ENCODE measurements around the gene MALSU1.
A peak's percentile ranks its signal among the peaks of the same experiment; 100 is the strongest.

The MALSU1 gene

GRCh38 chr7:23298885-23299769, at the start of gene MALSU1:
TSS of gene MALSU1 (plus strand) at chr7:23299339. CDS start at chr7:23299353, 14 bp downstream.
- peak; percentile 91 to 98 for DNase-seq

GRCh38 chr7:23249486-23249885, 49.7 kb upstream of the MALSU1 start:
- no peak for DNase-seq

GRCh38 chr7:23254051-23254681, 45.0 kb upstream of the MALSU1 start:
- DNase-seq: no peak

- no peak for DNase-seq
Observed at GRCh38 chr7:23256731-23257130, 42.4 kb upstream of the MALSU1 start.

GRCh38 chr7:23260371-23260770, 38.8 kb upstream of the MALSU1 start:
- DNase-seq: no peak

DNA sequence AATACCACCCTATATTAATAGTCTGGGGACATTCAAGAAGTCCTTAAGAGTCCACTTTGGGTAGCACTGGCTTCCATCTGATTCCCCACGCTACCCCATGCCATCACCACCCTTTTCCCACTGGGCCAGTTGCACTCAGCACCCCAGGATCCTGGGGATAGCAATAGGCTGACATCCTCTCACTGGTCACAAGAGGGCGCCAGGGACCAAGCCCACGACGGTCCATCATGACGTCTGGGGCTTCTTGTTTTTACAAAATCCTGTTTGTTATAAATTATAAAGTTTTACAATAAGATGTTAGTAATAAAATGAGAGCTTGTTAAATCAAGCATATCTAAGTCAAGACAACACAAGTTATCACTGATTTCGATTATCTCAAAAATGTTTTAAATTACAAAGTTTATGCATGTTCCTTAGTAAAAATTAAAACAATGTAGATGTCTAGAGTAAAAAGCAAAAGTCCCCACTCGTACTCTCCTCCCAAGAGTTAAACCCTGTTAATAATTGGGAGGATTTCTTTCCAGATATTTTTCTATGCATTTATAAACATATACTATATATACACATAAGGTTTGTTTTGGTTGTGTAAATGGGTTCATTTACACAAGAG, 37.2 kb upstream of the MALSU1 start:
- DNase-seq: peak; percentile 7 to 68

DNA sequence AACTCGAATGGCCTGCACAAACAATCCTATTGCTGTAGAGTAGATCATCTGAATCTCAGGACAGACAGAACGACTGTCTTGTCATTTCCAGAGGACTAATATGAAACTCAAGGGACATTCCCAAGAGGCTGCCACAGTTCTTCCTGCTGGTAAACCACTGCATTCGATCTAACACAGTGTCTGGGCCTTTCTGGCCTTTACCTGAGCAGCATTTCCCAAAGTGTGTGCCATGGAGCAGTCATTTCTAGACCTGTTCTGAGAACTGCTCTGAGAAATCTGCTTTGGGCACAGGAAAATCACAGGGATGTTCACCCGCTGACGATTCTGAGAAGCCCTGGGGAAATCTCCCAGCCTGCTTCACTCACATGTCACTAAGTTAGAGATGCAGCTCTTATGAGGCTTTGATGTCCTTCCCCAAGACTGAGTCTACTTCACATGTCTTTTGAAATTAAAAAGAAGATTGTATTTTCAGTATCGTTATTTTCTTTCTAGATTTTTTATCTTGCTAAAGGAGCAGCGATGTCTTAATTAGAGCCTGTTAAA, 34.2 kb upstream of the MALSU1 start:
- no peak for DNase-seq

DNA sequence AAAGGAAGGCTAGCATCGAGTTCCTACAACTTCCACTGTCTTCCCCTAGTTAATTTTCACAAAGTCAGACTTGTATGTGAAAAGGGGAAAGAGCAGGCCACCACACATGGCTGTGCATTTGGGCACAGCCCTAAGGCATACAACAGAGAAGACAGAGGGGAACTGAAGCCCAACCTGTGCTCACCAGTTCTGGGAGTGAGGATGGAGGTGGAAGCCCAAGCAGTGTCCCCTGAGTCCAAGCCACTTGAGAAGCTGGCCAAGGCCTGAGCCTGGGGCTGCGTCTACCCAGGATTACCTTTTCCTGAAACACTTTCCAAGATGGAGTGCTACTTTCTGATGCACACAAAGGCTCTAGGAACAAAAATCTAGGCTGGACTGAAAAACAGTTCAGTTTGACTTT, 32.2 kb upstream of the MALSU1 start:
- no peak for DNase-seq

DNA sequence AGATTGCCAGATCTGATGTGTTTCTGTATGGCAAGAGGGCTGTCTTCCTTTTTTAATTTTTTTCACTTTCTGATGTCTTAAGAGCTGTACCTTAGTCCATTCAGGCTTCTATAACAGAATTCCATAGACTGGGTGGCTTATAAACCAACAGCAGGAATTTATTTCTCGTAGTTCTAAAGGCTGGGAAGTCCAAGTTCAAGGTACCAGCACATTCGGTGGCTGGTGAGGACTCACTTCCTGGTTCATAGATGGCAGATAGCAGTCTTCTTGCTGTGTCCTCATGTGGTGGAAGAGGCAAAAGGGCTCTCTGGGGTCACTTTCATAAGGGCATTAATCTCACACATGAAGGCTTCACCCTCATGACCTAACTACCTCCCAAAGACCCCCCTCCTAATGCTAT, 31.8 kb upstream of the MALSU1 start:
- DNase-seq: no peak

- DNase-seq: no peak
Observed at GRCh38 chr7:23268167-23268566, 31.0 kb upstream of the MALSU1 start.

DNA sequence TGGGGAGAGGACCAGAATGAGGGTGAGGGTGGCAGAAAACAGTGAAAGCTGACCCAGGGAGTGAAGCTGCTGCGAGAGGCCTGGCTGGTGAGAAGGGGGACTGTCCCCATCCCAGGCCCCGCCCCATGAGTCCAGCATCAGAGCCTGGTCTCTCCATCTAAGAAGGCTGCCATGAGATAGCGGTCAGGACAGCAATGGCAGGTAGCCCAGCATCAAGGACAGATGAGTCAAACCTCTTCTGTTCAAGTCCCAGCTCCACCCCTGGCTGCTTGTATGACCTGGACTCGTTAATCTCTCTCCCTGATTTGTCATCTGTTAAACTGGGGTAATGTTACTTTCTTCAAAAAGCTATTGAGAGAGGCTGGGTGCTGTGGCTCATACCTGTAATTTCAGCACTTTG, 30.4 kb upstream of the MALSU1 start:
- no peak for DNase-seq

DNA sequence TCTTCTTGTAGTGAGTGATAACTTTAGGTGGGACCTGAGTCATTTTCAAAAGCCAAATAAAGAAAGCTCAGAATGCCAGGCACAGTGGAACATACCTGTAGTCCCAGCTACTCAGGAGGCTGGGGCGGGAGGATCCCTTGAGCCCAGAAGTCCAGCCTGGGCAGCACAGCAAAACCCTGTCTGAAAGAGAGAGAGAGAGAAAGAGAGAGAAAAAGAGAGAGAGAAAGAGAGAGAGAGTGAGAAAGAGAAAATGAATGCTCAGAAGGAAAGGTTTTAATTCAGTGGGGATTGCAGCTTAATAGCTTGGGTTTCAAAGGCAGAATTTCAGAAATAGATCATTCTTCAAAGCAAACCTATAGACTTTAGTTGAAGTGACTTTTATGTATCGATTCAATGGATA, 26.9 kb upstream of the MALSU1 start:
- no peak for DNase-seq

GRCh38 chr7:23273141-23273599, 26.0 kb upstream of the MALSU1 start:
- peak; percentile 86 to 97 for DNase-seq

DNA sequence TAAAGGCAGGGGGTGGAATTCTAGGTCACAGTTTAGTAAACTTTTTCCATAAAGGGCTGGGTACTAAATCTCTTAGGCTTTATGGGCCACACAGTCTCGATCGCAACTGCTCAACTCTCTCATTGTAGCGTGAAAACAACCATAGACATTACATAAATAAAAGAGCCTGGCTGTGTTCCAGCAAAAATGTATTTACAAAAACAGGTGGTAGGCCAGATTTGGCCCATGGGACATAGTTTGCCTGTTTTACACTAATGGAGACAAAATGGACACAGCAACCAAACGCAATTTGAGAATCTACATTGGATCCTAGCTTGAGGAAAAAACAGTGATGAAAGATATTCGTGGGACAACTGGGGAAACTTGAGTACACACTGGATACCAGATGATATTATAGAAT, 23.2 kb upstream of the MALSU1 start:
- no peak for DNase-seq

DNA sequence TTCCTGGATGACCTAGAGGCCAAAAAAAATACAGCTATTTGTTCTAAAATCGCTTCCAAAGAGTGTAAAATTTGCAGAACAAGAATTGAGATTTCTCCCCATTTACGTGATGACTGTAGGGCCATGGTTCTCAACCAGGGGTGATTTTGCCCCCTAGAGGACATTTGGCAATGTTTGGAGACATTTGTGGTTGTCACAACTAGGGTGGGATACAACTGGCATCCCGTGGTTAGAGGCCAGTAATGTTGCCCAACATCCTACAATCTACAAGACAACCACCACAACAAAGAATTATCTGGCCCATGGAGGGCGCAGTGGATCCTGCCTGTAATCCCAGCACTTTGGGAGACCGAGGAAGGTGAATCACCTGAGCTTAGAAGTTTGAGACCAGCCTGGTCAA, 22.8 kb upstream of the MALSU1 start:
- peak in 1 of 2 experiments; percentile 20 for DNase-seq

GRCh38 chr7:23276947-23277346, 22.2 kb upstream of the MALSU1 start:
- no peak for DNase-seq

DNA sequence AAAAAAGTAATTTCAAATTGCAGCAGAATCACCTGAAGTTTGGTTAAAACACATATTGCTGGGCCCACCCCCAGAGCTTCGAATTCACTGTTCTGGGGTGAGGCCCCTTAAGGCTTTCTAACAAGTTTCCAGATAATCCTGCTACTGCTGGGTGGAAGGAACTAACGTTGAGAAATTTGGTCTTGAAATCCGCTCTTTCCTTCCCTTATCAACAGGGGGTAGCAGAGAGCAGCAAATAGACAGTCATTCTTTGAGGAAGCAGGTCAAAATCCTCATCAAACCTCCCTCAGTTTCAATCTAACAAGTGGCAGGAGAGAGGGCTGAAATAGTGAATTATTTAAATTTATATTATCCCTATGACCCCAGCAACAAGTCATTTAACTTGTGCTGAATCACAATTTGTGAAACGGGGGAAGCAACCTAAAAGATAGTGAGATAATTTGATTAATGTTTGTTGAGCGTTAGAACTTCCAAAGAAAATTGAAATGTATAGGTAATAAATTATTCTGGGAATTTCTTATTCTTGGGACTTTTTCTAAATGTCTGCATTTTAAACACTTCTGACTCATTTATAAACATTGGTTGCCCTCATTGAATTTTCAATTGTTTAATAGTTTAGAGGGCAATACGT, 21.7 kb upstream of the MALSU1 start:
- DNase-seq: peak; percentile 52 to 74

- no peak for DNase-seq
Observed at GRCh38 chr7:23279819-23280525, 19.2 kb upstream of the MALSU1 start.

DNA sequence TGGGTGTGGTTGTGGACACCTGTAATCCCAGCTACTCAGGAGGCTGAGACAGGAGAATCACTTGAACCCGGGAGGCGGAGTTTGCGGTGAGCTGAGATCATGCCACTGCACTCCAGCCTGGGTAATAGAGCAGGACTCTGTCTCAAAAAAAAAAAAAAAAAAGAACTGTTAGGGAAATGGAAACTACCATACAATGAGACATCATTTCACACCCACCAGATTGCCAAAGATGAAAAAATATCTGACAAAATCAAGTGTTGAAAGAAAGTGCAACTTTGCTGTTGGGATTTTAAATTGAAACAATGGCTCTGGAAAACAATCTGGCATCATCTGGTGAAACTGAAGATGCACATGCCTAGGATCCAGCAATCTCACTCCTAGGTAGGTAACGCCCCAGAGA, 16.1 kb upstream of the MALSU1 start:
- DNase-seq: no peak

- DNase-seq: peak in 1 of 2 experiments; percentile 31
Observed at GRCh38 chr7:23284871-23285270, 14.3 kb upstream of the MALSU1 start.

- peak in 1 of 2 experiments; percentile 7 for DNase-seq
Observed at GRCh38 chr7:23285657-23286646, 13.2 kb upstream of the MALSU1 start.
